GM10248 (cell line): Measurements from ENCODE around the gene PLEKHG7.
"Not testable (repeated sequence)": the region's sequence is repeated elsewhere in the genome, so short reads cannot be mapped to it uniquely, and the experiment has no call there.

Experiments used
- CTCF ChIA-PET: fragments of 300-600 bp; sonication (Branson Sonifier 250); formaldehyde crosslinking; extraction: SDS; loops from one replicate; lab custom pipeline; 2021; ENCODE audit warnings: antibody characterized with exemption; lab: Yijun Ruan, JAX
- POLR2A ChIA-PET: fragments of 350-650 bp; sonication (Branson Sonifier 250); formaldehyde crosslinking; extraction: SDS; loops from one replicate; lab custom pipeline; 2020; ENCODE audit warnings: antibody characterized with exemption; lab: Yijun Ruan, JAX
- DNase-seq: peaks from one replicate; pipeline ENCODE4 v3.0.0; 2012; ENCODE audit errors: extremely low spot score
- CTCF ChIP-seq: IDR thresholded peaks from 2 replicates; pipeline ENCODE4 v1.5.1; 2012; ENCODE audit warnings: mild to moderate bottlenecking, low read depth; ENCODE audit errors: extremely low read depth, missing control alignments, control extremely low read depth

Gene PLEKHG7

GRCh38 chr12:92661269-92661668 lies 41.5 kb upstream of the PLEKHG7 start:
- POLR2A ChIA-PET, result no interaction called here
- no peak for TF ChIP-seq CTCF
- DNase-seq, result no peak
- CTCF ChIA-PET, result interaction anchor here (1.6 to 3.0 kb wide), 3 partner anchors 12 to 850 kb away, joined by 5 to 10 read pairs (median 7); no protein-coding TSS in a partner anchor

DNA sequence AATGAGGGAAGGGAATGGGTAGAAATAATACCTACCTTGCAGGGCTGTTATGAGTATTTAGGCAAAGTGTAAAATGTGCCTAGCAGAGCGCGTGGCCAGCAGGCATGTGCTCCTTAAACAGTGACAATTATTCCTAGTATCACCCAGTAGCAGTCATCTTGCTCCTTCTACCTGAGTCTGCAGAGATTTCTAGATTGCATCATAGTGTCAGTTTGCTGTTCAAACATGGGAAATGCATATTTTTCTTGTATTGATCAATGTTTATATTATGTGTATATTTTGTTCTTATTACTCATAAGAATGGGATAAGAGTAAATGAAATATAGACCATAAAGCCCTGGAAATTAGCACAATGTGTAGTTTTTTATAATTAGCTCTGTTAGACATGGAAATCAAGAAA lies 37.3 kb upstream of the PLEKHG7 start:
- ChIA-PET CTCF (no interaction called here), POLR2A (interaction anchor here (0.5 kb wide), 1 partner anchor 262 kb away, joined by 3 read pairs; no protein-coding TSS in a partner anchor)
- no peak for TF ChIP-seq CTCF
- no peak for DNase-seq

GRCh38 chr12:92668739-92669138 lies 34.0 kb upstream of the PLEKHG7 start:
- CTCF ChIA-PET, result interaction anchor here (2.1 kb wide), 1 partner anchor 20 kb away, joined by 8 read pairs; no protein-coding TSS in a partner anchor
- POLR2A ChIA-PET, result no interaction called here
- DNase-seq, result no peak
- no peak for TF ChIP-seq CTCF

DNA sequence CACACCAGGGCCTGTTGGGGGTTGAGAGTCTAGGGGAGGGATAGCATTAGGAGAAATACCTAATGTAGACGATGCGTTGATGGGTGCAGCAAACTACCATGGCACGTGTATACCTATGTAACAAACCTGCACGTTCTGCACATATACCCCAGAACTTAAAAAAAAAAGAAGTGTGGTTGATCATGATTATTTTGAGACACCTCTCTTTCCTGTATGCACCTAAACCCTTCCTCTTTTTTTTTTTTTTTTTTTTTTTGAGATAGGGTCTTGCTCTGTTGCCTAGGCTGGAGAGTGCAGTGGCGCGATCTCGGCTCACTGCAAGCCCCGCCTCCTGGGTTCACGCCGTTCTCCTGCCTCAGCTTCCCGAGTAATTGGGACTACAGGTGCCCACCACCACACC lies 31.3 kb upstream of the PLEKHG7 start:
- POLR2A ChIA-PET, DNase-seq: not testable (repeated sequence)
- CTCF ChIA-PET, result interaction anchor here (1.0 kb wide), 1 partner anchor 22 kb away, joined by 3 read pairs; no protein-coding TSS in a partner anchor

DNA sequence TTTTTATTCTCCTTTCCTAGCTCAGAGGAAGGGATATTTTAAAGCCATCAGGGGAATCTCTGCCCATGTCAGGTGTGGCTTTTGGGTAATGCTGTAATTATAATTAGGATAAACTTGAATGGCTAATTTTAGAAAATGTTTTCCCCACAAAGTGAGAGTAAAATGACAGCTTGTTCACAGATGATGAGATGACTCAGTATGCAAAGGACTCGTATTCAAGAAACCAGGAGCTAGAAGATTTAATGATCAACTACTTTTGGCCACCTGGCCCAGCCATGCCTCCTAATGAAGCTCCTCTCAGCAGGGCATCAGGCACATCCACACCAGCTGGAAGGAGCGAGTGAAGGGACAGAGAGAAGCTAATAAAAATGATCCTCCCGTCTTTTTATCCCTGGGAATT lies 29.0 kb upstream of the PLEKHG7 start:
- DNase-seq, result peak; percentile 18
- ChIA-PET CTCF (interaction anchor here (1.3 kb wide), 1 partner anchor 14 kb away, joined by 3 read pairs; no protein-coding TSS in a partner anchor), POLR2A (no interaction called here)
- no peak for TF ChIP-seq CTCF

- no peak for DNase-seq
- POLR2A ChIA-PET, result no interaction called here
- CTCF ChIA-PET, result interaction anchor here (1.3 to 1.5 kb wide), 2 partner anchors 15 to 19 kb away, joined by 3 to 4 read pairs; no protein-coding TSS in a partner anchor
- no peak for TF ChIP-seq CTCF
Measured at GRCh38 chr12:92674500-92674899, 28.3 kb upstream of the PLEKHG7 start.

- ChIA-PET POLR2A (no interaction called here), CTCF (interaction anchor here (1.5 kb wide), 1 partner anchor 18 kb away, joined by 4 read pairs; no protein-coding TSS in a partner anchor)
- no peak for DNase-seq
- TF ChIP-seq CTCF, result no peak
Measured at GRCh38 chr12:92675092-92675865, 27.5 kb upstream of the PLEKHG7 start.
